DMS79 (cell line): ENCODE results near the gene PAQR9.
"Not testable (repeated sequence)": the region's sequence is repeated elsewhere in the genome, so short reads cannot be mapped to it uniquely, and the experiment has no call there.

Source experiments
- DNase-seq: peaks from one replicate; lab custom pipeline; 2025; lab: John Stamatoyannopoulos, UW

Gene PAQR9

DNA sequence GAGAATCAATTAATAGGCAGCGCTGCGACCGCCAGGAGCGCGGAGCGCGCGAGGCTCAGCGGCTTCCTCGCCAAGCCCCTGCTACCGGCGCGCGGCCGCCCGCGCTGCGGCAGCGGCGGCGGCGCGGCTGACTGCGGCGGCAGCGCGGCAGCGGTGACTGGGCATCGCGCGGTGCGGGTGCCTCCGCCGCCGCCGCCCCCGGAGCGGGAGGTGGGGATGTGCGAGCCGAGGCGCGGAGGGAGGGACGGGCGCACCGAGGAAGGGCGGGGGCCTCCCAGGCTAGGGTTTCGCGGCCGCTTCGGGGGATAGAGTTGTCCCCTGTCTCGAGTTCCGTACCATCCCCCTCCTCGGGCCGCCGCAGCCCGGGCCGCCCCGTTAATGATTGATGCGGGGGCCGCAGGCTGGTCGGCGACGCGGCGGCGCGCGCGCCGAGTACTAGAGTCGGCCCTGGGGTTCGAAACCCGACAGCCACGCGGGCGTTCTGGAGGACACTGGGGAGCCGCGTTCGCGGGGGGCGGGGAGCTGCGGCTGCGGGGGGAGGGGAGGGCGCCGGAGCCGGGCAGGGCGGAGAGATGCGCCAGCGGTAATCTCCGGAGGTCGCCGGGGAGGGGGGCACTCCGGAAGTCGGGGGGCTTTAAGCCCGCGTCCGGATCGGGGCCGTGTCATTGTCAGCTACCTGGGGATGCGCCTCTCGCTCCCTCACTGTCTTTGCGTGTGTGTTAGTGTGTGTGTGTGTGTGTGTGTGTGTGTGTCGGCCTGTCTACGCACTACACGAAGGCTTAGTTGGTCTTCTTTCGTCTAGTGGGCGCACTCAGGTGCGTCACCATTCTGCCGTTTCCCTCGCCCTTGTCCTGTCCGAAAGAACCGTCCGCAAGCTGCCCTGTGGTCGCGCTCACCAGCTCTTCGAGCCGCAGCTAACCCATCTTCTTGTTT is at the start of gene PAQR9:
PAQR9 (minus strand) TSS at position 159 of the 933 bp plus-strand sequence. CDS start 338 bp downstream, outside the sequence.
- no peak for DNase-seq

DNA sequence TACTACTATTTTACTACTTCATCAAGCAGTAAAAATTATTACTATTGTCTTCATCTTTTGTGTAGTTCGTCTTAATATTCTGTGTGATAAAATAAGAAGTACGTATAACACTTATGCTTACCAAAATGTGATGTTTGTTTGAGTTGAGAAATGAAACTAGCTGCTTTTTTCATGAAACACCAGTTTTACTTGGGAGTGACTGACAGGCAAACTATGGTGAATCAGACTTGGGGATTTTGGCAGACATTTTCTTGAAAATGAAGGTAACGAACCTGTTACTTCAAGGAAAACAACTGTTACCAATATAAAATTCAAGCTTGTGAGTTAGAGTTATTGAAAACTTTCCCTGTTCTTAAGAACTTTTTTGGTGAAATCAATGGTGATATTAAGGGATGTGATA is 48.2 kb upstream of the PAQR9 start:
- no peak for DNase-seq

DNA sequence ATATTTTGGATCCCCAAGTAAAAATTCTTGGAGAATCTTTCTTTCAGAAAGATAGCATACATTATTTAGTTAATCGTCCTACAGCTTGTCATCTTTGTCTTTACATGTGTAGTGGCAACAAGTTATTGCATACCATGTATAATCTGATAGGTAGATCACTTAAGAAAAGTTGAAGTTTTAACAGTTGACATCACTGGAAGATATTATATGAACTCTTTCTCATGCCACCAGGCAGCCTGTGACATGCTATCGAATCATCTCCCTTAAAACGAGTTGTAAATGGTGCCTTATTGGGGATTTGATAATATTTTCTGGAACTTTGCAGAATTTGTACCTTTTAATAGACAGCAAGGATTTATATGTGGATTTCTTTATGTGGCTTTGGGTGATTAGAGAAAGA is 46.5 kb upstream of the PAQR9 start:
- no peak for DNase-seq

- no peak for DNase-seq
Observed at GRCh38 chr3:143004823-143005222, 41.3 kb upstream of the PAQR9 start.

- no peak for DNase-seq
Observed at GRCh38 chr3:143002727-143003126, 39.3 kb upstream of the PAQR9 start.

GRCh38 chr3:143002083-143002712 is 38.7 kb upstream of the PAQR9 start:
- no peak for DNase-seq

DNA sequence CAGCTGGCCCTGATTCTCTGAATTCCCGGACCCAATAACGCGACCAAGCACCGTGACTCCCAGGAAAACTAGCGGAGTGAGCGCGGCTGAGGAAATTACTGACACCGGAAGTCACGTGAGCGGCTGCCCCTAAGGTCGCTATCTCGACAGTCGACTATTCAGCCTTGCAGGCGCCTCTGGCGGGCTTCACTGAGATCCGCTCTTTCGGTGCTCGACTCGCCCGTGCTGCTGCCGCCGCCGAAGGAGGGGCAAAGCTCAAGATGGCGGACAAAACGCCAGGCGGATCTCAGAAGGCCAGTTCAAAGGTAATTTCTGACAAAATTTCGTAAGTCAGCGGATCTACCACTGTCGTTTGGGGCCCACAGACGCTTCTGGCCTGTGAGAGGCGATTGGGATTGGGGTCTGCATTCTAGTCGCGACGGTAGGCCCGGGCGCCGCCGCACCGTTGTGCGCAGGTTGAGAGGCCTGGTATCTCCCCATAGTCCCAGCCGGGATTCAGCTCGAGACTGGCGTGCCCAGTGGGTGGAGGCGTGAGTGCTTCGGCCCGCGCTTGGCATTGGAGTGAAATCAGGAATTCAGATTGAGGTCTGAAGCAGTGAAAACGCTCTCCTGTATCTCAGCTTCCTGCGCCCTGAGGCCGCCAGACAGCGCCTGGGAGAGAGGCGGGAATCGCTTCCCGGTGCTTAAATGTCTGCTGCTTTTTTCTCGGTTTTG is 38.1 kb upstream of the PAQR9 start, which contains the start of gene U2SURP:
U2SURP (plus strand) TSS at position 202 of the 714 bp plus-strand sequence; CDS start at position 261, 59 bp downstream.
- DNase-seq = peak; percentile 94

GRCh38 chr3:143001034-143001368 is 37.5 kb upstream of the PAQR9 start:
- no peak for DNase-seq

DNA sequence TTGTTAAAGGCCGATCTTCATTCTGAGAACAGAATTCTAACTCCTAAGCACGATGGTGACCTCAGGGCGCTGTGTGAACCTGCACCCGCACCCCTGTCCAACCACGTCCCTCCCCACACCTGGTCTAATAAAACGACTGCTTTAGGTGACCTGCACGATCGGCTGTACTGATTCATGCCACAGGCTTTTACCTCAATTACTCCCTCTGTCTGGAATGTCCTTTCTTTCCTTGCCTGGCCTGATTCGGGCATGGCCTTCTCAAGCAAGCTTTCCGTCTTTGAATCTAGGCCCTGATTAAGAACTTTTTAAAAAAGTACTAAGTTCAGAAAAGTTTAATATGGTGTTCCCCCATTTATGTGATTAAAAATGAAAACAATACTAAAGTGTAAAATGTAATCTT is 37.1 kb upstream of the PAQR9 start:
- DNase-seq = no peak

DNA sequence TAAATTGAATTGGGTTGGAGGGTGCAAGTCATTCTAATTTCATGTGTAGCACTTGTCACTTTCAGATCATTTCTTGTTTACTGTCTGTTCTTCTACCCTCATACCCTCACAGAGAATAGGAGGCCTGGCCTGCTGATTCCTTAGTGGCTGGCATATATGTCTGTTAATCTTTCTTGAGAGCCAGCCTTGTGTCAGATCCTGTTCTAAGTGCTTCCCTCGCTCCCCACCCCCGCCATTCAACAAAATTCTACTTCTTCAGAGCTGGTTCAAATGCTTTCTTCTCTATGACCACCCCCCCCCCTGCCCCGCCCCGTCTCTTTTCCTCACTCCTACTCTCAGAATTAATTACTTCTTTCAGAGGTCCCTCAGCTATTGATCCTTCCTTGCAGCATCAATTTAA is 36.4 kb upstream of the PAQR9 start:
- no peak for DNase-seq

- no peak for DNase-seq
Observed at GRCh38 chr3:142998439-142998838, 35.0 kb upstream of the PAQR9 start.

DNA sequence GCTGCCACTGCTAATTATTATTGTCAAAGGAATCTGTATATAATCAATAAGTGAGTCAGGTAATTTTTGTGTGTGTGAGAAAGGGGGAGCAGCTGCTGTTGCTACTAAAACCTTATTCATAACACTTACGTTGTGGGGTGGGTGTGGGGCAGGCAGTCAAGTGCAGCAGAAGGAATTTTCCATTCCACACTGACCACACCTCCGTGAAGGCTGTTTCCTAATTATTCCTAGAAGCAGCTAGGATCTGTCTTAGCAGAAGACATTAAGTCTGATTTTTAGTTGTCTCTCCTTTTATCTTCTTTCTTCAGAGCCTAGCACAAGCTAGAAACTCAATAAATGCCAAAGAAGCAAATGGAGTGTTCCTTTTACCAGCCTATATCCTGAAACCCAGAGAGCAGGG is 33.9 kb upstream of the PAQR9 start:
- DNase-seq = no peak

DNA sequence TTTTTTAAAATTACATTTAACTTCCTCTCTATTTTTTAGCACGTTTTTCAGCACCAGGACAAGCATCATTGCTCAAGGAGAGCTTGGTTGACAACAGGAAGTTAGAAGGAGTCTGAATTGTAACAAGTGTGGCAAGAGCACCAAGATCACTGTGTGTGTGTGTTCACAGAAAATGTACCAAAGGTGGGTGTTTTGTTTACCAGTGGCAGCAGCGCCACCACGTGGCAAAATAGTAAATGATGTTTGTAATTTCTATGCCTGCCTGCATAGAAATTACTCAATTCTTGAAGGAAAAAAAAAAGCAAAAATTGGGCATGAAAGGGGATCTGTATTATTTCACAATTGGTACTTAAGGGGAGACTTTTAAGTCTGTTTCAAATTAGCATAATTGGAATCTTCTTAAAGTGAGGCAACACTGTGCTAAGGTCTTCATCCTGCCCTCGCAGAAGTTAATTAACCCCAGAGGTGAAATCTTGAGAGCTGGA is 30.5 kb upstream of the PAQR9 start:
- DNase-seq = peak; percentile 33

GRCh38 chr3:142992323-142992722 is 28.8 kb upstream of the PAQR9 start:
- no peak for DNase-seq

DNA sequence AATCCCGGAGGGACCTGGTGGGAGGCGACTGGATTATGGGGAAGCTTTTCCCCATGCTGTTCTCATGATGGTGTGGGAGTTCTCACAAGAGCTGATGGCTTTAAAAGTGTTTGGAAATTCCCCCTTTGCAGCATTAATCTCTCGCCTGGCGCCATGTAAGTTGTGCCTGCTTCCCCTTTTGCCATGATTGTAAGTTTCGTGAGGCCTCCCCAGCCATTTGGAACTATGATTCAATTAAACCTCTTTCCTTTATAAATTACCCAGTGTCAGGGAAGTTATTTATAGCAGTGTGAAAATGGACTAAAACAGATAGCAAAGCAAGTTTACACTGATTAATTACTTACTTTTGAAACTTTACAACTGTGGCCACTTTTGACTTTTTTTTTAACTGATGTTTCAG is 27.2 kb upstream of the PAQR9 start:
- DNase-seq = no peak

DNA sequence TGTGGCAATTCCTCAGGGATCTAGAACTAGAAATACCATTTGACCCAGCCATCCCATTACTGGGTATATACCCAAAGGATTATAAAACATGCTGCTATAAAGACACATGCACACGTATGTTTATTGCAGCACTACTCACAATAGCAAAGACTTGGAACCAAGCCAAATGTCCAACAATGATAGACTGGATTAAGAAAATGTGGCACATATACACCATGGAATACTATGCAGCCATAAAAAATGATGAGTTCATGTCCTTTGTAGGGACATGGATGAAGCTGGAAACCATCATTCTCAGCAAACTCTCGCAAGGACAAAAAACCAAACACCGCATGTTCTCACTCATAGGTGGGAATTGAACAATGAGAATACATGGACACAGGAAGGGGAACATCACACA is 25.4 kb upstream of the PAQR9 start:
- not testable (repeated sequence) for DNase-seq

GRCh38 chr3:142988221-142988620 is 24.7 kb upstream of the PAQR9 start:
- not testable (repeated sequence) for DNase-seq

GRCh38 chr3:142987707-142988106 is 24.2 kb upstream of the PAQR9 start:
- no peak for DNase-seq

DNA sequence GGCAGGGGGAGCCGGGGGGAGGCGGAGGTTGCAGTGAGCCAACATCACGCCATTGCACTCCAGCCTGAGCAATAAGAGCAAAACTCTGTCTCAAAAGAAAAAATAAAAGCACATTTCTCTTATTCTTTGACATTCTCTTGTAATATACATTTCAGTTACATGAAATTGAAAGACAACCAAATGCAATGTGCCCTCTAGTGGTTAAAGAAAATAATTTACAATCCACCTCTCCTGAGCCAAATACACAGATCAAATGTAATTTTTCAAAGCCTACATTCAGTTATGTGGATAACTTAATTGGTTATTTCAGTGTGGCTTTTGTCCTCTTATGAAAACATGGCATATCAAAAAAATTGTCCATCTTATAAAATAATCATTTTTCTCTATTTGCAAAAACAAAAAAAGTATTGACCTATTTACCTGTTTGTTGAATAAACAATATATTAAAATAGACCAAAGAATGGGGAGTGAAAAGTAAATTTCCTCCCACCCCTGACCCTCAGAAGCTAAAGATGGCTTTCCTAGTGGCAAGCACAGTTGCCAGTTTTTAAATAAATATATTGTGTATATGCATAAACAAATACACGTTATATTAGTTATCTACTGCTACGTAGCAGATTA is 23.7 kb upstream of the PAQR9 start:
- no peak for DNase-seq

- no peak for DNase-seq
Observed at GRCh38 chr3:142984255-142984654, 20.8 kb upstream of the PAQR9 start.

DNA sequence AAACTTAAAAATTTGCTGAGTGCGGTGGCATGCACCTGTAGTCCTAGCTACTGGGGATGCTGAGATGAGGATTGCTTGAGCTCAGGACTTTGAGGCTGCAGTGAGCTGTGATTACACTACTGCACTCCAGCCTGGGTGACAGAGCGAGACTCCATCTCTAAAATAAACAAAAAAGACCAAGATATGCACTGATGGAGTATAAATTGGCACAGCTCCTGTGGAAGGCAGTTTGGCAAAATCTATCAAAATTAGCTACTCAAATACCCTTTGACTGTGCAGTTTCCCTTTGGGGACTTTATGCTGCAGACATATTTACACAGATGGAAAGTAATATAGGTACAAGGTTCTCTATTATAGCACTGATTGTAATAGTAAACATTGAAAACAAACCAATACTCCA is 19.8 kb upstream of the PAQR9 start:
- no peak for DNase-seq
